GM12864 (cell line): Measurements from ENCODE around the gene OR9Q1.

ENCODE experiments used
- DNase-seq: peaks from one replicate; pipeline ENCODE4 v3.0.0-alpha.2; 2011; ENCODE audit warnings: low read depth
- H3K4me3 ChIP-seq: 2 replicates; pipeline ENCODE4 v1.5.1; 2011; ENCODE audit warnings: mild to moderate bottlenecking, low read depth, low read length, control low read depth
- TF ChIP-seq, protein P1 (sequence below): IDR thresholded peaks from 2 replicates; pipeline ENCODE4 v1.5.1; 2011; ENCODE audit warnings: low read depth, mild to moderate bottlenecking, moderate library complexity, low read length, control low read depth, inconsistent platforms; ENCODE audit errors: missing control alignments

The OR9Q1 gene

DNA sequence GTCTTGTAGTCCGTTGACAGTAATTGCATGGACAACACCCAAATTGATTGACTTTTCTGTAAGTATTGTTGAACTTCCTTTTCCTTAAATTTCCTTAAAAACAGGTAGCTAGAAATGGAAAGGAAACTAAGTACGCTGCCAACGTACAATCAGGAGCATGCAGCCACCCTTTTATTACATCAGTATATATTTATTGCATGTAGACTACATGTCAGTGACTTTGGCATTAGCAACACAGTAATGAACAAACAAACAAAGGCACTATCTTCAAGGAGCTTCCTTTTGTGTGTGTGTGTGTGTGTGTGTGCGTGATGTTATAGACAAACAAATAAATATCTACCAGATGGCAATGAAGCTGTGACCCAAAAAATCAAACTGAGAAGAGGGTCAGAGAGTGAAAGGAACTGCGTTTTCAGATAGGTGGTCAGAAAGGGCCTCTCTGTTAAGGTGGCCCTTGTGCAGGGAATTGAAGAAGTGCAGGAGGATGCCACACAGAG lies at the start of gene OR9Q1:
OR9Q1 (plus strand) TSS at position 447 of the 497 bp plus-strand sequence. CDS start 155,564 bp downstream, outside the sequence.
- TF ChIP-seq, protein P1, sequence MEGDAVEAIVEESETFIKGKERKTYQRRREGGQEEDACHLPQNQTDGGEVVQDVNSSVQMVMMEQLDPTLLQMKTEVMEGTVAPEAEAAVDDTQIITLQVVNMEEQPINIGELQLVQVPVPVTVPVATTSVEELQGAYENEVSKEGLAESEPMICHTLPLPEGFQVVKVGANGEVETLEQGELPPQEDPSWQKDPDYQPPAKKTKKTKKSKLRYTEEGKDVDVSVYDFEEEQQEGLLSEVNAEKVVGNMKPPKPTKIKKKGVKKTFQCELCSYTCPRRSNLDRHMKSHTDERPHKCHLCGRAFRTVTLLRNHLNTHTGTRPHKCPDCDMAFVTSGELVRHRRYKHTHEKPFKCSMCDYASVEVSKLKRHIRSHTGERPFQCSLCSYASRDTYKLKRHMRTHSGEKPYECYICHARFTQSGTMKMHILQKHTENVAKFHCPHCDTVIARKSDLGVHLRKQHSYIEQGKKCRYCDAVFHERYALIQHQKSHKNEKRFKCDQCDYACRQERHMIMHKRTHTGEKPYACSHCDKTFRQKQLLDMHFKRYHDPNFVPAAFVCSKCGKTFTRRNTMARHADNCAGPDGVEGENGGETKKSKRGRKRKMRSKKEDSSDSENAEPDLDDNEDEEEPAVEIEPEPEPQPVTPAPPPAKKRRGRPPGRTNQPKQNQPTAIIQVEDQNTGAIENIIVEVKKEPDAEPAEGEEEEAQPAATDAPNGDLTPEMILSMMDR = no peak
- H3K4me3 ChIP-seq = no peak within 1 kb of the TSS
- DNase-seq = no peak

DNA sequence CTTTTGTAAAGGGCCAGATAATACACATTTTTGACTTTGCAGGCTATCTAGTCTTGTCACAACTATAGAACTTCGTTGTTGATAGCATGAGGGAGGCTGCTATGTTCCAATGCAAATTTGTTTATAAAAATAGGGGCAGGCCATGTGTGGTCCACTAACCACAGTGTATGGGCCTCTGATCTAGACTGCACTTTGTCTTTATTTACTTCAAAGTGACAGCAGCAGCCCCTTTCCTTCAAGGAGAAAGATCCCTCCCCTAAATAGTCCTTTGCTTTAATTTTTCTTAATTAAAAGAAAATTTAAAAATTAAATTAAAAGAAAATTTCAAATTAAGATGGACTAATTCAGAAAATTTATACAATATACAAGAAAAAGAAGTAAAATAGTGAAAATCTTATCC lies 49.5 kb upstream of the OR9Q1 start:
- TF ChIP-seq, protein P1 = no peak
- DNase-seq = no peak
- no peak overlapping the region for H3K4me3 ChIP-seq

DNA sequence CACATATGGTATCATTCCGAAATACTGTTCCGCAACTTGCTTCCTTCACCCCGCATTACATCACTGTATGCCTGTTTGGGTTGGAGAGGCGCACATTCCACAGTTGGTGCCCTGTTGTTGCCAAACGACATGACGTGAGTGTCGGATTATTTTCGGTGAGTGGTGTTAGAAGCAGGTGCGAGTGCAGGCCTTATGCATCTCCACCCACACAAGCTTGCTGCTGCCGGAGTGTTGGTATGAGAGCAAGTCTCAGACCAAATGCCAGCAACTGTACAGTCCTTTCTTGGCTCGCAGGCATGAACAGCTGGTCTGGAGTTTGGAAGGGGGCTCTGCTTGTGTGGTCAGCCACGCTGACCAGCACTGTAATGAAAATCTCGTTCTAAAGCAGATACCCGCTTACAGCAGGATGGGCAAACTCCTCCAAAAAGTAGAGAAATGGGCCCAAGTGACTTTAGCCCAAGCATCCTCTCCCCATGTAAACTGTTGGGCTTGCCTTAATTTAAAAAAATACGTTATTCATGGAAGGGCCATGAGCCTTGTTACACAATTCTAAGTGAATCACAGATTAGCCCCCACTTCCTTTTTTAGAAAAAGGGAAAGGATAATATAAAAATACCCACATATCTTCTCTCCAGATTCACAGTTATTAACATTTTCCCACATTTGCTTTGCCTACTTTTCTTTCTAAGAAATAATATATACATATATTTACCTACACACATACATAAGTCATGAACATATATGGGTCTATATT lies 48.7 kb upstream of the OR9Q1 start:
- no peak overlapping the region for H3K4me3 ChIP-seq
- TF ChIP-seq, protein P1 = no peak
- DNase-seq = no peak

GRCh38 chr11:57977709-57978108 lies 46.0 kb upstream of the OR9Q1 start:
- no peak for DNase-seq
- TF ChIP-seq, protein P1 = no peak
- H3K4me3 ChIP-seq = no peak overlapping the region

DNA sequence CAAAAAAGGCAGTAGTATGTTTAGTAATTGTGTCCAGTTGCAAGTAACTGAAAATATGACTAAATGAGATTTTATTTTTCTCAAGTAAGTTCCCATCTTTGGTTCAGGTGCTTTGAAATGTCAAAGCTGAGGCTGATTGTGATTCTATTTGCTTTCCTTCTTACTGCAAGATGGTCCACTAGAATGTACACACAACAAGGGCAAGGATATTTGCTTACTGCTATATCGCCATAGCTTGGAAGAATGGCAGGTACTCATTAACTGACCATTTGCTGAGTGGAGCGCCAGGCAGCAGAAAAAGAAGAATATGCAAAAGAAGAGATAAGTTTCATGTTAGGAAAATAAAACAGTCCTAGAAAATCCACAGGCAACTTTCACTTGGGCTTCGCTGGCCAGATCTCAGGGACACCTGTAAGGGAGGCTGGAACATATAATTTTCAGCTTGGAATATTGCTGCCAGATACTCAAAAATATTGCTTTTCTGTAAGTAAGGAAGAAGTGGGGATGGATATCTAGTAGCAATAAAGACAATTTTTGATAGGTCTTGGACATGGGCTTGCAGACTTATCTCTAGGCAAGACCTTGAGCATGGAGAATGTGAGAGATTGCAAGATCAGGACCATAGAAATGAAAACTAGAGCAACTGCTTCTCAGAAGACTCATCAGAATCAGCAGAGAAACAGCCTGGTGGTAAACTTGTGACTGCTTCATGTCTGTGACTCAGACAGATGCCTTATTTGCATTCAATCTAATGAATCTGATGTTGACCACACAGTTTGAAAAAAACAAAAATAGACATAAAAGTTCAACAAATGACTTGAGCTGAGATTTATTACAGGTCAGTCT lies 44.8 kb upstream of the OR9Q1 start:
- no peak overlapping the region for H3K4me3 ChIP-seq
- no peak for DNase-seq
- TF ChIP-seq, protein P1 = no peak

DNA sequence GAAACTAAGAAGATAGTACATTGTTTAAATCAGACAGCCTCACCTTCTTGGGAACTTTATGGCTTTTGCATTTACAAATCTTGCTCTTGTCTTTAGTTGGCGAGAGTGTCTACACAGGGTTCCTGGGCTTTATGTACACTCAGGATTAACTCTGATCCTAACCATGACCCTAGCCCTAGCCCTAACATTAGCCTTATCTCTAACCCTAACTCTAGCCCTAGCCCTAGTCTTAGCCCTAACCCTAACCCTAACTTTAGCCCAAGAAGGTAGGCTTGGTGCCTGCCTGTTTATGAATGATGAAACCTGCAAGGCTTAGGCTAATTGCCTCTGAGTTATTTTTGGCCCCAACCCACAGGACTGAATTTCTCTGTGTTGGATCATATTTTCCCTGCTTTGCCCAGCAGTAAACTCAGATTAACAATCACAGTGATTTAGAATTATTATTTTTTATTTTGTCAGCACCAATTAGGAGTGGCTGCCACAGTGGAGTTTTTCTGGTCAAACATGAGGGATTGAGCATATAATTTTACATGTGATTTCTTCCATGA lies 44.1 kb upstream of the OR9Q1 start:
- TF ChIP-seq, protein P1 = no peak

More for the DNA sequence above, 44.1 kb upstream of the OR9Q1 start:
- DNase-seq = no peak
- no peak overlapping the region for H3K4me3 ChIP-seq
